Activated CD8-positive, alpha-beta memory T cell treated with anti-CD3 and anti-CD28 coated beads for 1 hour (primary cell): Measurements from ENCODE around the gene CCDC180.
"Not testable (repeated sequence)": the region's sequence is repeated elsewhere in the genome, so short reads cannot be mapped to it uniquely, and the experiment has no call there.

Experiments
- DNase-seq, 2 donors: peaks; one replicate each; pipeline ENCODE4 v3.0.0-alpha.2; 2020; ENCODE audit warnings: low read depth in 1 of 2; ENCODE audit errors: extremely low read depth in 1 of 2

Gene CCDC180

DNA sequence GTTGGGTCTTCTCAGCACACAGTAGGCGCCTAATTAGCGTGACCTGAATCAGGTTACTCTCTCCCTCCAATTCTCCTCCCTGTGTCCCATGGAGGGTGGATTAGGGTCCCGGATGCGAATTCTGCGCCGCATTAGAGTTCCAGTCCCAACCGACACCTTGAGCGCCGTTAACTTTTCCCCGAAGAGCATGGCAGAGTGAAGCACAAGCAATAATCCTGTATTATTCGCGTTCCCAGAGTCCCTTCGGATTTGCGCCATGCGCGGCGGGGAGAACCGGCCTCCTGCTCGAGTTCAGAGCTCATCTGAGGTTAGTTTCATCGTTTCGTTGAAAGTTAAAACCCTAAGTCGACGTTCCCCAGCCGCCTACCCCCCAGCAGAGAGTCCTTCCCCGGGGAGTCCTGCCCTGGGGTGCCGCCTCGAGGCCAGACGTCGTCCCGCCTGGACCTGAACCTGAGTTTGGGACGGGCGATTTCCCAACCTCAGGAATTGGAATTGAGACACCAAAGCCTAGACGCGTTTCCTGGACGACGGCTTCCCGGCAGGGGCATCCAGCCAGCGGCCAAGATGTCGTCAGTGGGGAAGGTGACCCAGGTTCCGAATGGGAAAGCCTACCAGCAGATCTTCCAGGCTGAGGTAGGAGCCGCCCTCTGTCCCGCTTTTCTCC lies at the start of gene CCDC180:
Gene CCDC180, plus strand, starts transcription at position 160 of the 664 bp plus-strand sequence. Its CDS starts 405 bp downstream, at position 565.
- no peak for DNase-seq

DNA sequence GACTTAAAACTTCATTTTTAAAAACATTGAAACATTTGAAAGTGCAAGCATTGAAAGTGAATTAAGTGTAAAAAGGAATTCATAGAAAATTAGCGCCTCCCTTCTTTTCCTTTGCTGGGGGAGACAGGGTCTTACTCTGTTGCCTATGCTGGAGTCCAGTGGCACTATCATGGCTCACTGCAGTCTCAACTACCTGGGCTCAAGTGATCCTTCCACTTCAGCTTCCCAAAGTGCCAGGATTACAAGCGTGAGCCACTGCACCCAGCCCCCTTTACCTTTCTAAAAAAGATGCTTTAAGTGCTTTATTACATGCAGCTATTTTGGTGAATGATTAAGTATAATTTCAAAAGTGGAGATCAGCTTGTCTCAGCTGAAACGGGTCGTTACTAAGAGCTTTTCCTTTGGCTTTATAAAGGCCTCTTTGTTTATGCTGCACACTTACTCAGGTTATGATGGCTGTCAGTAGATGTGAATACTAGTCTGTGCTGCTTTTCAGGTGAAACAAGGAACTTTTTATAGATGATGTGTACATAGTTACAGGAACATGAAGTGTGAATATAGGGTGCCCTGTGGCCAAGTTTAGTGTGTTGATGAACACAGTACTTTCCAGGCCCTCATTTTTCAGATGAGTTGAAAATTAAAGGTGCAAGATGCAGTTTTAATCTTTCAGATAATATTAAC lies 47.5 kb upstream of the CCDC180 start:
- DNase-seq = not testable (repeated sequence)

DNA sequence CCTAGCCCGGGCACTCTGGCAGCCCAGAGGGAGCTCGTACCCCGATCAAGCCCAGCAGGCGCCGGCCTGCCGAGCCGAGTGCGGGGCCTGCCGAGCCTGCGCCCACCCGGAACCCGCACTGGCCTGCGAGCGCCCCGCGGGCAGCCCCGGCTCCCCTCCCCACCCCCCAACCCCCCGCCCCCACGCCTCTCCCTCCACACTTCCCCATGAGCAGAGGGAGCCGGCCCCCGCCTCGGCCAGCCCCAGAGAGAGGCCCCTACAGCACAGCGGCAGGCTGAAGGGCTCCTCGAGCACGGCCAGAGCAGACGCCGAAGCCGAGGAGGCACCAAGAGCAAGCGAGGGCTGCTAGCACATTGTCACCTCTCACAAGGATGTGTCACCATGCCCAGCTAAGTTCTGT lies 36.2 kb upstream of the CCDC180 start:
- DNase-seq = no peak

DNA sequence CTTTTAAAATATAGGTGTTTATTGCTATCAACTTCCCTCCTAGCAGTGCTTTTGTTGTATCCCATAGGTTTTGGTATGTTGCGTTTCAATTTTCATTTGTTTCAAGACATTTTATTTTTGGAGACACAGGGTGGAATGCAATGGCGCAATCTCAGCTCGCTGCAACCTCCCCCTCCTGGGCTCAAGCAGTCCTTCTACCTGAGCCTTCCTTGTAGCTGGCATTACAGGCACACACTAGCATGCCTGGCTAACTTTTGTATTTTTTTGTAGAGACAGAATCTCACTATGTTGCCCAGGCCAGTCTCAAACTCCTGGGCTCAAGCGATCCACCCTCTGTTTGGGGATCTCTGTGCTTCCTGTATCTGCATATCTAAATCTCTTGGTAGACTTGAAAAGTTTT lies 35.4 kb upstream of the CCDC180 start:
- no peak for DNase-seq

DNA sequence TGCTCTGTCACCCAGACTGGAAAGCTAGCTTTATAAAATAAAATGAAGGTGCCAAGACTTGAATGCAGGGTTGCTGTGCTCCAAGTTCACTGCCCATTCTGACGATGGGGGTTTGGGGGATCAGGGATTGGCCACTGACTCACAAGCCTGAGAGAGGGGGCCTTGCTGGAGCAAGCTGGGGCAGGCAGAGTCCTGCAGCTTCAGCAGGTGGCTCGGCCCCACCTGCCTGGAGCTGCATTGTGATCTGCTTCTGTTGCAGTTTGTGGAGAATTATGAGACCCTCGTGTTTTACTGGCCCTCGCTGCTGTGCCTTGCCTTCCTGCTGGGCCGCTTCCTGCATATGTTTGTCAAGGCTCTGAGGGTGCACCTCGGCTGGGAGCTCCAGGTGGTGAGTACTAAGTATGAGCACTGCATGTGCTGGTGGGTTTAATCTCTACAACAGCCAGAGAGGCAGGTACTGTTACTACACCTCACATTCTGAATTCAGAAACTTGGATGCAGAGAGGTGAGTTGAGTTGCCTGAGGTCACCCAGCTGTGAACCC lies 31.1 kb upstream of the CCDC180 start:
- no peak for DNase-seq

DNA sequence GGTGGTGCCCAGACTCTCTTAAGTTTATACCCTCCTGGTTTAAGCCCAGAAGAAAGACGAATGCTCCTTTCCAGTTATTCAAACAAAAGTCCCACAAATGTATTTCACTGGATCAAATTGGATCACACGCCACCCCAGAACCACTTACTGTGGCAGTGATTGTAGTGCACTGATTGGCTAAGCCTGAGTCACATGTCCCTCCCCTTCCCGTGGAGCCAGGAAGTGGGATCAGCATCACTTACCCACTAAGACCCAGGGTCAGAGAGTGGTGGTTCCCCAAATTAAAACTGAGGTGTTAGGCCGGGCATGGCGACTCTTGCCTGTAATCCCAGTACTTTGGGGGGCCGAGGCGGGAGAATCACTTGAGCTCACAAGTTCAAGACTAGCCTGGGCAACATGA lies 29.5 kb upstream of the CCDC180 start:
- DNase-seq = no peak

DNA sequence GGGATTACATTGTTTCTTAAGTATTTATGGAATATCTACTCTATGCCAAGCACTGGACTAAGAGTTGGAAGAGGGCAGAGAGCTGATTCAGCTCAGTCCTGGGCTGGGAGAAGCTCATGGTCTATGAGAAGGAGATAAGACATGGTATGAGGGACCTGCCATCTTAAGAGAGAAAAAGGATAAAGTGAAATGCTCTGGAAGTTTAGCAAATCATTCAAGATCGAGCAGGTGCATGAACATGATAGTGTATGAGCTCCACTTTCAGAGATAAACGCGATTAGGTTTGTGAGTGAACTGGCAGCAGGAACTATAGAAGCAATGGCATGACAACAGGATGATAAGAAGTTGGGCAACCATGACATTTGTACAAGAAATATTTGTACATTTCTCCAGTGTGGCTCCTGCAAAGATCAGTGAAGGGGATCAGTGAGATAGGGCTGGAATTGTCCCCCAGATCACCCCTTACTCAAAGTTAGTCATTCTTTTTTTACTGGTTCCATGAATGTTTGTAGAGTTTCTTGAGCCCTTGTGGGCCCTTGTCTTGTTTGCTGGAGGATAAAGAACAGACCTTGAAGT lies 26.6 kb upstream of the CCDC180 start:
- DNase-seq = no peak

DNA sequence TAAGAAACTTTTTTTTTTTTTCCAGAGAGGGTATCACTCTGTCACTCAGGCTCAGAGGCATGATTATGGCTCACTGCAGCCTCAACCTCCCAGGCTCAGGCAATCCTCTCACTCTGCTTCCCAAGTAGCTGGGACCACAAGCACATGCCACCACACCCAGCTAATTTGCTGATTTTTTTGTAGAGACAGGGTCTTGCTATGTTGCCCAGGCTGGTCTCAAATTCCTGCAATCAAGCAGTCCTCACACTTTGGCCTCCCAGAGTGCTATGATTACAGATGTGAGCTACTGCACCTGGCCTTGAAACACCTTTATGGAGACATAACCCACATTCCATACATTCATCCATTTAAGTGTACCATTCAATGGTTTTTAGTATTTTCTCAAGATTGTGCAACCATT lies 23.7 kb upstream of the CCDC180 start:
- no peak for DNase-seq

DNA sequence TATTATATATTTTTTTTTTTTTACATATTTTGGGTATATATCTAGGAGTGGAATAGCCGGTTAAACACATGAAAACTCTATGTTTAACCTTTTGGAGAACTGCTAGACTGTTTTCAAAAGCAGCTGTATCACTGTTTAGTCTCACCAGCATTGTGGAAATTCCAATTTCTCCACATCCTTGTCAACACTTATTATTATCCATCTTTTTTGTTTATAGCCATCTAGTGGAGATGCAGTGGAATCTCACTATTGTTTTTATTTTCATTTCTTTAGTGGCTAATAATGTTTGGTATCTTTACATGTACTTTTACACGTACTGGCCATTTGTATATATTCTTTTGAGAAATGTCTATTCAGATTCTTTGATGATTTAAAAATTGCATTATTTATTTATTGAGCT lies 22.7 kb upstream of the CCDC180 start:
- no peak for DNase-seq

DNA sequence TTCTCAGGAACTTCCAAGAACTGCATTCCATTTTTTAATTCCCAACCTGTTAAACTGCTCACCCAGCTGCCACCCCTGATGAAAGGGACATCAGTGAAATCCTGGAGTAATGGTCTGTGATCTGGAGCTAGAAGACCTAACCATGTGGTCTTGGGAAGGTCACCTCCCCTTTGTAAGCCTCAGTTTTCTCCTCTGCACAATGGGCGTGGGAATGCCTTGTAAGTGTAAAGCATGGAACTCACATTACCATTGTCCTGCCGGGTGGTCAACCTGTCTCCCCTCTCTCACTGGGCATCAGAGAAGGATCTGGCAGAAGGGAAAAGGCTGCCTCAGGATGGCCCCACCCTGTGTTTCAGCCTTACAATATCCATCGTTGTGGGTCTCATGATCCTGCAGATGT lies 15.3 kb upstream of the CCDC180 start:
- DNase-seq = no peak

DNA sequence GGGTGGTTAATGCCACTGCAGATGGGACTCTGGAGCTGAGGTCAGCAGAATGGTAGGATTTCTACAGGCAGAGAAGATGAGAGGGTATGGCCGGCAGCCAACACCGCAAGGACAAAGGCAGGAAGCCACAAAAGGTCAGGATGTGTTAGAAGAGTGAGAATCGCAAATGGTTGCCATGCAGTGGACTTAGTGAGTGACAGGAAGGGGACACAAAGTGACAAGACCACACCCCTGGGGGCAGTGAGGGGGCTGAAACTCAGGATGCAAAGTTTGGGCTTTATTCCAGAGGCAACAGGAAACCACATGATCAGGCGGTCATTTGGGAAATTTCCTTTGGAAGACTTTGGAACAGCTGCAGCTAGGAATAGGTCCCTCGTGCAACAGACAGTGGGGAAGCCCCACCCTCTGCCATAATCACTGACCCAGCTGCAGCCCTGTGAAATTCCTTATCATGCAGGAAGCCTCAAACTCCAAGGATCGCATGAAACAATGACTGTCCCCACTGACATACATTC lies 14.2 kb upstream of the CCDC180 start:
- no peak for DNase-seq

DNA sequence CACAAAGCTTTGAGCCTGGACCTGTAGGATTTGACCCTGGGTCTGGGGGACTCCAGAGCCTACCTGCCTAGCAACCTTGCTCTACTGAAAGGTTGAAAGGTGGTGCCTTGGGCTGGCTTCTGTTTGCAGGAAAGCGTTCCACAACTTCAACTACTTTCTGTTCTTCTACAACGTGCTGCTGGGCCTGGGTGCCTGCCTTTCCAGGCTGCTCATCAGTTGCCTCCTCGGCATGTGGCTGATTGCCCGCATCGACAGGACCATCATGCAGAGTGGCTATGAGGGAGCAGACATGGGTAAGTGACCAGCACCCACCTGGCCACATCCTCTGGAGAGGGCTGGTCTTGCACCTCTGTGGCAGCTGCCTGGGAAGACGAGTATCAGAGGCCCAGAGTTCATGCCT lies 13.6 kb upstream of the CCDC180 start:
- DNase-seq = no peak

DNA sequence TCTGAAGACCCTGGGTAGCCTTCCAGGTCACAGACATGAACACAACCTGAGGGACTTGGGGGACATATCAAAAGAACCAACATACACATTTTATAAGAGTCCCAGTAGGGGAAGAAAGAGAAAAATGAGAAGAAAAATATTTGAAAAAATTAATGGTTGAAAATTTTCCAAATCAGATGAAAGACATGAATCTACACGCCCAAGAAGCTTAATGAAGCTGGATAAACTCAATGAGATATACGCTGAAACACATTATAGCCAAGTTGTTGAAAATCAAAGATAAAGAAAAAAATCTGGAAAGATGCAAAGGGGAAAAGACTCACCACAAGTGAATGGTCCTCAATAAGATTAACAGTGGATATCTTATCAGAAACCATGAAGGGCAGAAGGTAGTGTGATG lies 9.6 kb upstream of the CCDC180 start:
- DNase-seq = no peak

DNA sequence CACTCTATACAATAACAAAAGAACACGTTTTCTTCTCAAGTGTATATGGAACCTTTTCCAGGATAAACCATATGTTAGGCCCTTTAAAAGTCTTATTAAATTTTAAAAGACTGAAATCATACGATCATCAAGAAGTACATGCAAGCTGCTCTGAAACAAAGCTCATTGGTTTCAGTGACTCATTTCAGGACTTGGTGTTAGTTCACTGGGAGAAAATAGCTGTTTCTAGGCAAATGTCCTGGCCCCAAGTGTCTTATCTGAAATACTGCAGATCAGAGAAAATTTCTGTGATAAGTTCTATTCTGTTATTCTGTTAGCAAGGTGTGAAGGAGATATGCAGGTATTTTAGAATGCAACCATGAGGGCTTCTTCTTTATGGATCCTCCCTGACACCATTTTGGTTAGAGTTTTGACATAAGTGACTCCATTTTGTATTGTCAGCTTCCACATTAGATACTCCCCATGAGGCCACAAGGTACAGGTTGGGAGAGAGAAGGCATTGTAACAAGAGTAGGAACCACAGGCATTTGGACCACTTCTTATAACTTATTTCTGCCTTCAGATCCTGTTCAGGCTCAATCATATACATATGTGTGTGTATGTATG lies 7.5 kb upstream of the CCDC180 start:
- no peak for DNase-seq

DNA sequence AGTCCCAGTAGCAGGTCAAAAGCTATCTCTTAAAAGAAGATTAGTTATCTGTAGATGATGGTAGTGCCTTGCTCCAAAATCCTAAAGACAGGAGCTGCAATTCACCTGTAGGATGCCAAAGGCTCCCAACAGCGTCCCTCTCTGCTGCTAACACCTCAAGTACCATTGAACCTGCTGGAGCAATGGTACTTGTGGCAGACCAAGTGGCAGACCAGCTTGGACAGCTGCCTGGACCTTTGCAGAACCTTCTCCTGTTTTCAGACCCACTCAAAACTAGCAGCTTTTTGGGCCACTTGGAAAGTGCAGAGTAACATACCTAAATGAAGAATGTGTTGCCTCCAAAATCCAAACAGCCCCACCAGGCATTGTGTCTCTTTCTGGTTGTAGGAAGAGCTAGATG lies 6.9 kb upstream of the CCDC180 start:
- DNase-seq = no peak

DNA sequence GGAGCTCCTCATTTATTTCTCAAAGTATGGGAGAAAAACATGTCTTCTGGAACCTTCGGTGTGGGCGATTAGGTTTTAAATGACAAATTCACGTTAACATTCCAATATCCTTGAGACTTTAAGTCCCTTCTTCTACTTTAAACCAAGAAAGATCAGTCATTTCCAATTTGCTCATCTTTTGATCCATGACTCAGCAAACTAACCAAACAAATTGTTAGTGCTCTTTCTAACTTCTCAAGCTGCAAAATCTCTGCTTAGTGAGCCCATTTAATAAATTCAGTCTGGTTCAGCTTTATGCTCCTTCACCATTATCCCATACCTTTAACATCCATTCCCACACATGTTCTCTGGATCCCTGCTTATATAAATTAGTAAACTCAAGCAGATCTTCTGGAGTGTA lies 5.5 kb upstream of the CCDC180 start:
- DNase-seq = no peak

DNA sequence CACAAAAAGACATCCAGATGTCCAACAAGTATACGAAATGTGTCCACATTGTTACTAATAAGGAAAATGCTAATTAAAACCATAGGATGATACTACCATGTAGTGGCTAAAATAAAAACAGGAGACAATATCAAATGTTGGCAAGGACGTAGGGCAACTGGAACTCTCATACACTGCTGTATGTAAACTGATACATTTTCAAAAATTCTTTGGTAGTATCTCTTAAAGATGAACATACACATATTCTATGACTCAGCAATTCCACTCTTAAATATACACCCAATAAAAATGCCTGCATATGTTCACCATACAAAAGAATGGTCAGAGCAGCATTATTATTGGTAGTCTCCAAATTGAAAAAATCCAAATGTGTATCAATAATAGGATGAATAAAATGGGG lies 2.9 kb upstream of the CCDC180 start:
- DNase-seq = no peak

DNA sequence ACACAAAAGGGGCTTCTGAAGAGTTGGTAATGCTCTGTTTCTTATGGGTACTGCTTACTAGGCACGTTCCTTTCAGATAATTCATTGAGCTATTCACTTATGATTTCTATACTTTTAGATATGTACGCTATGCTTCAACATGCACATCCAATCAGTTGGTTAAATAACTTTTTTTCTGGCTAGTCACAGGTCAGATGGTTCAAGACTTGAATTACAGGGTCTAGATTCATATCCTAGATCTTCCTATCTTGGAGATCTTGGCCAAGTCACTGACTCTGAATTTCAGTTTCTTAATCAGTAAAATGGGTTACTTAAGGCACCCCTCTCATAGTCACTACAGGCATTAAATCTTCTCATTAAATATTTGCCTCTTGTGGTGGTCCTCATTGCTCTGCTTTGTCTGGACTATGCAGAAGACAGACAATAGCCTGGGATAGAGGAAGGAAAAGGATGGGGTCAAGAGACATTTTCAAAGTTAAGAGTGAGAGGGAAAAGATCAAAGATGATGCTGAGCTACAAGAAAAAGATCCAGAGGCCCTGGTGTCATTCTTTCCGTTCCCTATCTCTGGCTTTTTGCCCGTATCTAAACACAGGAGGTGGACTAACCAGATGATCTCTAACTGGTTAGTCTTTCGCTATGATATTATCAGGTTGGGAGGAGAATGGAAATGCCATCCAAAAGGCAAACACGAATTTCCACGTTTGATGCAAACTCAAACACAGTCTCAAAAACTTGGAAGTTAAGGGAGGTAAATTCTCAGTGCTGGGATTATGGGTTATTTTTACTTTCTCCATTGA lies 1.8 kb upstream of the CCDC180 start:
- no peak for DNase-seq

DNA sequence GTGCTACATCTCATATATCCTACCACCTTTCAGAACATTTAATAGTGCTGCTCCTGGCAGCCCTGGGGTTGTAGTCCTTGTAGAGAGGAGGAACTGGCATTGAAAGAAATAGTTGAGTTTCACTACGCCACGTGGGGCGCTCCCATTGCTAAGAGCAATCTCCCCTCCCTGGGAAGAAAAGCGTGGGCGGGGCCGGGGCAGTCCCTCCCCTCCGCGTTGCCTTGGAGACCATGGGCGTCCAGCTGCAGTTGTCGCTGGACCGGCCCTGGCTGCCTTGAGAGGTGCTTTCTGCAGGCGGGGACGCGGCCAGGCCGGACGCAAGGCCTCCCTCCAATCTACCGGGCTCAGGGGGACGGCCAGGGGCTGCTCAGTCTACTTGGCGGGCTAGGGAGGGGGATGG lies 368 bp upstream of the CCDC180 start:
- no peak for DNase-seq

DNA sequence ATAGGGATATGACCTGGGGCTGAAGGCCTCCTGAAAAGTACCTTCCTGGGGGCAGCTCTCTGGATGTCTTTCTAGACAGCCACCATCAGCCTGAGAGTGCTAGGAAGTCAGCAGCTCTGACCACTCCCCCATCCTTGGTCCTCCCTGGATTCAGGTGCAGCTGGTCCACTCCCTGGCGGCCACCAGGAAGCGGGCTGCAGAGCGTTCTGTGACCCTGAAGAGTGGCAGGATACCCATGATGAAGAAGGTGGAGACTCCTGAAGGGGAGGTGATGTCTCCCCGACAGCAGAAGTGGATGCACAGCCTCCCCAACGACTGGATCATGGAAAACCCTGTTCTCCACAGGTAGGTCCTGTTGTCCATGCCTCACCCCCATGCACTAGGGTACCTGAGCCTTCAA lies 1.8 kb downstream of the CCDC180 start:
- no peak for DNase-seq

DNA sequence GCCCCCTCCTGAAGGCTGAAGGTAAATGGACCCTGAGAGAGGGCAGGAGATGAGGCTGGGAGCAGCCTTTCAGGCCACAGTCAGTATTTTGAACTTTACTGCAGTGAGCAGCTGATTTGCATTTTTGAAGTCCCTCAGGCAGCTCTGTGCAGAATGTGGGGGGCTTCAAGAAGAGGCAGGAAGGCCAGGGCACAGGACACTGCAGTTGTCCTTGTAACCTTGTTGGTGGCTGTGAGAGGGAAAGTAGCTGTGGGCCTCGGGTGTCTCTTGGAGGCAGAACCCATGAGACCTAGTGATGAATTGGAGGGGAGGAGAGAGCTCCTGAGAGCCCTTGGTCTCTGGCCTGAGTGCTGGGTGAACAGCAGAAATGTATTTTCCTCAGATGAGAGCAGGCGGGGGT lies 2.6 kb downstream of the CCDC180 start:
- DNase-seq = no peak
